Lower leg skin (tissue), 3 donors: Measurements from ENCODE around the gene PPP1R18.

Experiments
- POLR2A ChIP-seq, 2 donors: fragments of 450-650 bp; IDR thresholded peaks; one replicate each; pipeline ENCODE4 v1.6.1; 2016 to 2017; ENCODE audit warnings: antibody characterized with exemption in 2 of 2, mild to moderate bottlenecking in 1 of 2, moderate library complexity in 1 of 2
- TF ChIP-seq, protein P1 (sequence below), 3 donors: fragments of 450-650 bp; IDR thresholded peaks; one replicate each; pipeline ENCODE4 v1.5.1; 2016; ENCODE audit warnings: antibody characterized with exemption in 3 of 3, mild to moderate bottlenecking in 3 of 3, moderate library complexity in 2 of 3

DNA sequence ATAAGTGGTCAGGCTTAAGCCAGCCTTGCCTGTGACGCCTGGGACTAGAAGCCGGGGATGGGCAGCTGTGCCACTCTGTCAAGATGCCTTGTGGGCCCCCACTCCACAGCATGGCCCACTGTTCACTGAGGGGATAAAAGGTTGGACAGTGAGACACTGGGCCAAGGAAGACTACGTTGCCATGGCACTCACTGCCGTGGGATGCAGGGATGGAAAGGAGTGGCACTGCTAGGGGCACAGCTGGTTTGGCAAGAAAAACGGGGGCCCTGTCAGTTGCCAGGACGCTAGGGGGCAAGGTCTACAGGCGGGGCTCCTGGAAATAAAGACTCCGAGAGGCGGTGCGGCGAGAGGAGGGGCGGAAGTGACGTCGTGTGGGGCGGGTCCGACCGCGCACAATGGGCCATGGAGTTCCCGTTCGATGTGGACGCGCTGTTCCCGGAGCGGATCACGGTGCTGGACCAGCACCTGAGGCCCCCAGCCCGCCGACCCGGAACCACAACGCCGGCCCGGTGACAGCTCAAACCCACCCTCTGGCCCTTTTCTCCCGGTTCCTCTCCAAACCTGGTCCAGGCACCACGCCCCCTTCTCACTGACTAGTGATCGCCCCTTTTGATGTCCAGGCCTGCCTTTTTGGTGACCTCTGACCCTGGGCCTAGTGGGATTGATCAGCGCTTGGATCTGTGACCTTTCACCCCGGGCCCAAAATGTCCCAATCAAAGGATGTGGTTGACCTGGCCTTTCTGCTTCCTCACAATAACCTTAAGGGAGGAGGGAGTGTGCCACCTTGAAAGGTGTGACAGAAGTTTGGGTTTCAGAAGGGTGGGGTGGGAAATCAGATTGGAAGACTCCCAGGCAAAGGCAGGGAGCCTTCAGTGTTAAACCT lies 59.7 kb downstream of the PPP1R18 start, which contains the start of gene ATAT1:
- TF ChIP-seq, protein P1, sequence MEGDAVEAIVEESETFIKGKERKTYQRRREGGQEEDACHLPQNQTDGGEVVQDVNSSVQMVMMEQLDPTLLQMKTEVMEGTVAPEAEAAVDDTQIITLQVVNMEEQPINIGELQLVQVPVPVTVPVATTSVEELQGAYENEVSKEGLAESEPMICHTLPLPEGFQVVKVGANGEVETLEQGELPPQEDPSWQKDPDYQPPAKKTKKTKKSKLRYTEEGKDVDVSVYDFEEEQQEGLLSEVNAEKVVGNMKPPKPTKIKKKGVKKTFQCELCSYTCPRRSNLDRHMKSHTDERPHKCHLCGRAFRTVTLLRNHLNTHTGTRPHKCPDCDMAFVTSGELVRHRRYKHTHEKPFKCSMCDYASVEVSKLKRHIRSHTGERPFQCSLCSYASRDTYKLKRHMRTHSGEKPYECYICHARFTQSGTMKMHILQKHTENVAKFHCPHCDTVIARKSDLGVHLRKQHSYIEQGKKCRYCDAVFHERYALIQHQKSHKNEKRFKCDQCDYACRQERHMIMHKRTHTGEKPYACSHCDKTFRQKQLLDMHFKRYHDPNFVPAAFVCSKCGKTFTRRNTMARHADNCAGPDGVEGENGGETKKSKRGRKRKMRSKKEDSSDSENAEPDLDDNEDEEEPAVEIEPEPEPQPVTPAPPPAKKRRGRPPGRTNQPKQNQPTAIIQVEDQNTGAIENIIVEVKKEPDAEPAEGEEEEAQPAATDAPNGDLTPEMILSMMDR (IDR thresholded peaks at IDR 0.05) = no peak
- no peak for TF ChIP-seq POLR2A (IDR thresholded peaks at IDR 0.05)
